CD4-positive, alpha-beta T cell treated with Interleukin-6 at 100 ng/mL for 8 hours (primary cell): Measurements from ENCODE around the gene UGT2A1.
"Not testable (repeated sequence)": the region's sequence is repeated elsewhere in the genome, so short reads cannot be mapped to it uniquely, and the experiment has no call there.

Experiments
- DNase-seq: peaks from one replicate; pipeline ENCODE4 v3.0.0-alpha.2; 2020; ENCODE audit warnings: mixed read lengths, low spot score

Gene UGT2A1

GRCh38 chr4:69653147-69653546 lies at the start of gene UGT2A1:
Gene UGT2A1, minus strand, starts transcription at chr4:69653247. Its CDS starts 5,603 bp downstream, at chr4:69647644.
- no peak for DNase-seq

GRCh38 chr4:69702201-69702600 lies 49.2 kb upstream of the UGT2A1 start:
- no peak for DNase-seq

GRCh38 chr4:69701696-69702095 lies 48.6 kb upstream of the UGT2A1 start:
- DNase-seq = no peak

- DNase-seq = no peak
Measured at GRCh38 chr4:69697536-69698242, 44.6 kb upstream of the UGT2A1 start.

DNA sequence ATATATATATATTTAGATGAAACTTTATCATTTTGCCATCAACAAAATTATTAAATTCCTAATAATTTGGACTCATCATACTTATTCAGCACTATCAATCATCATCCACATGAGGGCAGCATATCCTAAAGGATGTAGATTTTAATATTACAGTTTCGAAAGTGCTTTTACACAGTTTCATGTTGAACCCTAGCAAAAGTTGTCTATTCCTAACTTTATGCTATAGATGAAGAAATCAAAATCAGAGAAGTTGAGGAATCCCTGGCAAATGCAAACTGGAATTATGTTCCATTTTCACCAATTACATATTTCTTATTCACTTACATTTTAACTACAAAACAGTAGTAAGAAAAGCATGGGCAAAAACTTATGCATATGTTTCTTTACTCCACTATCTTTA lies 36.6 kb upstream of the UGT2A1 start:
- DNase-seq = peak; percentile 14

DNA sequence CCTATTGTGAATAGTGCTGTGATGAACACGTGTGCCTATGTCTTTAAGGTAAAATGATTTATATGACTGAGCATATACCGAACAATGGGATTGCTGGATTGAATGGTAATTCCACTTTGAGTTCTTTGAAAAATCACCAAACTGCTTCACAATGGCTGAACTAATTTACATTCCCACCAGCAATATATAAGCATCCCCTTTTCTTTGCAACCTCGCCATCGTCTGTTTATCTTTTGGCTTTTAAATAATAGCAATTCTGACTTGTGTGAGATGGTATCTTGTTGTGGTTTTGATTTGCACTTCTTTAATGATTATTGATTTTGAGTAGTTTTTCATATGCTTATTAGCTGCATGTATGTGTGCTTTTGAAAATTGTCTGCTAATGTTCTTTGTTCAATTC lies 31.8 kb upstream of the UGT2A1 start:
- DNase-seq = no peak

DNA sequence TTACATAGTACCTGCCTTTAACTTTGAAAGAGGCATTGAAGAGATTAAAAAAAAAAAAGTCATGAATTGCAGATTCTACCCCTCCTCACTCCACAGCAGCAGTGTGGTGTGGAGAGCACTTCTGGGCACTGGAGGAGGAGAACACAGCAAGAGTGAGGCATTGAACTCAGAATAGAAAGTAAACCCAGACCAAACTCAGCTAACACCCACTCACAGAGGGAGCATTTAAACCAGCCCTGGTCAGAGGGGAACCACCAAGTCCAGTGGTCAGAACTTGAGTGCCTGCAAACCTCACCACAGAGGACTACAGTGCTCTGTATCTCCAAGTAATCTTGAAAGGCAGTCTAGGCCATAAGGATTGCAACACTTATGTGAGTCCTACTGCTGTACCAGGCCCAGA lies 15.6 kb upstream of the UGT2A1 start:
- DNase-seq = no peak

DNA sequence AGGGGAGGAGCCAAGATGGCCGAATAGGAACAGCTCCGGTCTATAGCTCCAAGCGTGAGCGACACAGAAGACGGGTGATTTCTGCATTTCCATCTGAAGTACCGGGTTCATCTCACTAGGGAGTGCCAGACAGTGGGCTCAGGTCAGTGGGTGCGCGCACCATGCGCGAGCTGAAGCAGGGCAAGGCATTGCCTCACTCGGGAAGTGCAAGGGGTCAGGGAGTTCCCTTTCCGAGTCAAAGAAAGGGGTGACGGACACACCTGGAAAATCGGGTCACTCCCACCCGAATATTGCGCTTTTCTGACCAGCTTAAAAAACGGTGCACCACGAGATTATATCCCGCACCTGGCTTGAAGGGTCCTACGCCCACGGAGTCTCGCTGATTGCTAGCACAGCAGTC lies 11.0 kb upstream of the UGT2A1 start:
- not testable (repeated sequence) for DNase-seq

DNA sequence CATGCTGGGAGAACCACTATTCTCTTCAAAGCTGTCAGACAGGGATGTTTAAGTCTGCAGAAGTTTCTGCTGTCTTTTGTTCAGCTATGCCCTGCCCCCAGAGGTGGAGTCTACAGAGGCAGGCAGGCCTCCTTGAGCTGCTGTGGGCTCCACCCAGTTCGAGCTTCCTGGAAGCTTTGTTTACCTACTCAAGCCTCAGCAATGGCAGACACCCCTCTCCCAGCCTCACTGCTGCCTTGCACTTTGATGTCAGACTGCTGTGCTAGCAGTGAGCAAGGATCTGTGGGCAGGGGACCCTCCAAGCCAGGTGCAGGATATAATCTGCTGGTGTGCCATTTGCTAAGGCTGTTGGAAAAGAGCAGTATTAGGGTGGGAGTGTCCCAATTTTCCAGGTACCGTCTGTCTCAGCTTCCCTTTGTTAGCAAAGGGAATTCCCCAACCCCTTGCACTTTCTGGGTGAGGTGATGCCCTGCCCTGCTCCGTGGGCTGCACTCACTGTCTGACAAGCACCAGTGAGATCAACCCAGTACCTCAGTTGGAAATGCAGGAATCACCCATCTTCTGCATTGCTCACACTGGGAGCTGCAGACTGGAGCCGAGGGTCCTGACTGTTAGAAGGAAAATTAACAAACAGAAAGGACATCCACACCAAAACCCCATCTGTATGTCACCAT lies 8.2 kb upstream of the UGT2A1 start:
- peak; percentile 23 for DNase-seq

DNA sequence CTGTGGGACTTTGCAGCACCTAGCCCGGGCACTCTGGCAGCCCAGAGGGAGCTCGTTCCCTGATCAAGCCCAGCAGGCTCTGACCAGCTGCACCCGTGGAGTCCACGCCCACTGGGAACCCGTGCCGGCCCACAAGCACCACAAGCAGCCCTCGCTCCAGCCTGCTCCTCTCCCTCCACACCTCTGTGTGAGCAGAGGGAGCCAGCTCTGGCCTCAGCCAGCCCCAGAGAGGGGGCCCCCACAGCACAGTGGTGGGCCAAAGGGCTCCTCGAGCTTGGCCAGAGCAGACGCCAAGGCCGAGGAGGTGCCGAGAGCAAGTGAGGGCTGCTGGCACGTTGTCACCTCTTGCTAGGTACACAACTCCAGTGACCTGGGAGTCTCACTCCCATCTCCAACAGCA lies 5.1 kb upstream of the UGT2A1 start:
- no peak for DNase-seq

GRCh38 chr4:69656653-69657158 lies 3.7 kb upstream of the UGT2A1 start:
- no peak for DNase-seq

DNA sequence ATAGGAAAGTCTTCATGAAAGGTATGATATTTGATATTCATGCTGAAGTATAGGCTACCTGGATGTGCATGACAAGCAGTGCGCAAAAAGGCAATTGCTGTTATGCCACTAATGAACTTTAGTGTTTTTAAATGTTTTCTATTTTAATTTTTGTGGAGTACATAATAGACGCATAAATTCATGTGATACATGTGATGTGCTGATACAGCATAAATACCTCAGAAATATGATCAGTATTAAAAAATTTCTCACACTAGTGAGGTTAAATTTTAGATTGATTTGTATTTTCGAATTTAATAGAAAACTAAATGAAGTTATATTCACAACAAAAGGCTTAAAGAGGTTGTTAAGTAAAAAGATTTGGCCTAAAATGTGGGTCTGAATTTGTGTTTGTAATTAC lies 2.2 kb downstream of the UGT2A1 start:
- no peak for DNase-seq

- no peak for DNase-seq
Measured at GRCh38 chr4:69649629-69650028, 3.4 kb downstream of the UGT2A1 start.

DNA sequence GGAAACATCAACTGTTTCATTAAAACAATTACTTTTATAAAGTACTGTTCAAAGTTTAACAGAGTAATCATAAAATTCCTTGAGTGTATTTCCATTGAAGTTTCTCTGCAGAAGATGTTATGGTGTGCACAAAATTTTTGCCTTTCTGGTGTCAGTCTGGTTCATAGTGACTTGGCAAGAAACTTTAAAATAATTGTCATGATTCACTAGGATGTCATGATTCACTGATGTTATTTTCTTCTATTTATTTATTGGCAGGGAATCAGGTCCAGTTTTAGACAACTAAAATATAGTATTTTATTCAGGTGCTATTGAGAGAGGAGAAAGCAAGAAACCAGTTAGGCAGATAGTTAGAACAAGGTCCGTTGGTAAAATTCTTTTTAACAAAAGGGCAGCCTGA lies 3.8 kb downstream of the UGT2A1 start:
- no peak for DNase-seq

GRCh38 chr4:69642961-69643360 lies 10.1 kb downstream of the UGT2A1 start:
- no peak for DNase-seq

- DNase-seq = no peak
Measured at GRCh38 chr4:69640289-69640688, 12.8 kb downstream of the UGT2A1 start.

GRCh38 chr4:69639542-69639941 lies 13.5 kb downstream of the UGT2A1 start, which contains the start of gene UGT2A2:
Gene UGT2A2, minus strand, starts transcription at chr4:69639642. Its CDS starts 2 bp downstream, at chr4:69639640.
- no peak for DNase-seq

- DNase-seq = no peak
Measured at GRCh38 chr4:69617083-69617694, 35.9 kb downstream of the UGT2A1 start.

GRCh38 chr4:69610484-69610883 lies 42.6 kb downstream of the UGT2A1 start:
- DNase-seq = no peak

DNA sequence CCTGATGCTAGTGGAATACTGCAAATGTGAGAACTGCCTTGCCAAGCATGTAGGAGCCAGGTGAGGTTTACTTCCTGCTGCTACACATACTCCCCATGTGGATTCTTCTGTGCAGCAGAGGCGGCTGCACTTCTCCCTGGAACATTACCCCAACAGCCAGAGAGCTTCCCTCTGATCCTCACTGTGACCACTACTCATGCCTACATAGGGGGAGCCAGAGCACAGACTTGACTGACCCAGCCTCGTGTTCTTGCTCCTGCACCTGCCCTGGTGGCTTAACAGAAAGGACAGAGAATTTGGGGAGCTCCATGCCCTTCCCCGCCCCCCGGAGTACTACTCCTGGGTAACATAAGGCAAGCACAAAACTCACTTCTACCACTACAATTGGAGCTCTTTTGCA lies 52.0 kb downstream of the UGT2A1 start:
- DNase-seq = no peak

- no peak for DNase-seq
Measured at GRCh38 chr4:69600013-69600412, 53.0 kb downstream of the UGT2A1 start.

DNA sequence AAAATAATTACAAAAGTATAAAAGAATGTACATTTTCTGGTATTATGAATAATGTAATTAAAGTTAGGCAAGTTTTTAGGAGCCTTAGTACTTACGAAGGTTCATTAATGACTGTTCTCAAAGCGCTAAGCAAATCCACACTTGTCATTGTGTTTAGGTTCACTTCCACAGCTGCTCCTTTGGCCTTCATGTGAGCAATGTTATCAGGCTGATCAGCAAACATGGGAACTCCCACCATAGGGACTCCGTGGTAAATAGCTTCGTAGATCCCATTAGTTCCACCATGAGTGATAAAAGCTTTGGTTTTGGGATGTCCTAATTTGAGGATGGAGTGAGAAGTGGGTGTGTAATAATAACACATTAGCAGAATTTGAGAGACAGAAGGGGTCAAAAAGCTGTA lies 58.7 kb downstream of the UGT2A1 start:
- no peak for DNase-seq

DNA sequence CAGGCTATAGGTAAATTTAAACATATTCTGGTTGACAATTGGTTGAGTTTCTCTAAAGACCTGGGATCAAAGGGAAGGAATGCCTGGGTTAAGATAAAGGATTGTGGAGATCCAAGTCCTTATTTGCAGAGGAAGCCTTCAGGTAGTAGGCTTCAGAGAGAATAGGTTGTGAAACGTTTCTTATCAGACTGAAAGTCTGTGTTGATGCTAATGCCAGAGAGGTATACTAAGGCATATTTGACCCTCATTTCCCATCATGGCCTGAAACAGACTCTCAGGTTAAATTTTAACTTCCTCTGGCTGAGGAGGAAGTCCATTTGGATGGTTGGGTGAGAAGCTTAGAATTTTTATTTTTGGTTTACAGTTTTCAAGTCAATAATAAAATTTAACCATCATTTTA lies 61.7 kb downstream of the UGT2A1 start:
- DNase-seq = no peak
